Measurements from ENCODE around the gene SUSD1. TPM values are rescaled to one million over a fixed set of nuclear protein-coding genes. Genes with fewer than 3 reads are reported as not detected.

The SUSD1 gene
- total and polyA plus RNA-seq, 2 experiments from 2014 or later: 4.2 to 8.4 TPM

DNA sequence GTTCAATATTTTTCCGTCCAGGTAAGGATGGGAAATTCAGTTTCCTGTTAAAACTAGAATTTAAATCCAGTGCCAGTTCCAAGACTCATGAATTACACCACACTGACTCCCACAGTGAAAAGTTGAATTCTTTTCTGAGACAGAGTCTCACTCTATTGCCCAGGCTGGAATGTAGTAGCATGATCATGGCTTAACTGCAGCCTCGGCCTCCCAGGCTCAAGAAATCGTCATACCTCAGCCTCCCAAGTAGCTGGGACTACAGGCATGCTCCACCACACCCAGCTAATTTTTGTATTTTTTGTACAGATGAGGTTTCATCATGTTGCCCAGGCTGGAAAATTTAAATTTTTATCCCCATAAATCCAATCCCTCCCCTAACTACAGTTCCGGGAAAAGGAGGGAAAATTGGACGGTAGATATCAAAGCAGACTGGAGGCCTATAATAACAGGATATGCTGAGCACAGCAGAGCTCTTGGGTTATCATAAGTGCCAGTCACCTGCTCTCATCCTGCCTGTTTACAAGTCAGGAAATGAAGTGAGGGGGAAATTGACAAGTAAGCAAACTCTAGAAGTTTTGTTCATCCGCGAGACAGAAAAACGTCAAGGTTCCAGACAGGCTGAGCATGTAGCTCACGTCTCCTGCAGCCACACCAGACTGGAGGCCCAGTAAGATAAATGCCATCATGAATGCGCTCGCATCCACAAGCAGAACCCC, 172.8 kb downstream of the SUSD1 start:
- in situ Hi-C loops (cut with MboI): no loop called here
- Histone ChIP-seq H3F3A (ENCODE audit: insufficient read depth) (no peaks in the 10 kb centered on the region), H2AFZ (no peak overlapping the region), H3K79me2 (ENCODE audit: insufficient read depth) (no peaks in the 10 kb centered on the region), H3K36me3 (ENCODE audit: low read depth) (no peaks in the 10 kb centered on the region), H3K9ac (no peak overlapping the region), H3K27ac (no peak overlapping the region), H3K4me2 (ENCODE audit: unreplicated experiment) (no peak overlapping the region), H3K4me1 (ENCODE audit: insufficient read depth) (no peaks in the 10 kb centered on the region), H3K4me3 (no peak overlapping the region), H3K9me2 (ENCODE audit: insufficient read depth) (no peaks in the 10 kb centered on the region), H3K9me3 (ENCODE audit: low read depth) (no peaks in the 10 kb centered on the region), H3K27me3 (replicated peaks; ENCODE audit: insufficient read depth) (no peaks in the 10 kb centered on the region), H4K20me1 (ENCODE audit: insufficient read depth) (no peaks in the 10 kb centered on the region)
- 97 to 98% methylated on average over 11 of the region's 11 CpGs for WGBS, 2 experiments (ENCODE audit: low coverage in 1 of 2, low lambda C conversion rate in 2 of 2, missing lambda C conversion rate in 2 of 2)
- DNase-seq: no peak
- TF ChIP-seq EZH2 (IDR thresholded peaks at IDR 0.05; ENCODE audit: insufficient read depth, poor library complexity, severe bottlenecking) (no peak), EZH2phosphoT487 (IDR thresholded peaks at IDR 0.05; ENCODE audit: insufficient read depth, low read depth) (no peak)

DNA sequence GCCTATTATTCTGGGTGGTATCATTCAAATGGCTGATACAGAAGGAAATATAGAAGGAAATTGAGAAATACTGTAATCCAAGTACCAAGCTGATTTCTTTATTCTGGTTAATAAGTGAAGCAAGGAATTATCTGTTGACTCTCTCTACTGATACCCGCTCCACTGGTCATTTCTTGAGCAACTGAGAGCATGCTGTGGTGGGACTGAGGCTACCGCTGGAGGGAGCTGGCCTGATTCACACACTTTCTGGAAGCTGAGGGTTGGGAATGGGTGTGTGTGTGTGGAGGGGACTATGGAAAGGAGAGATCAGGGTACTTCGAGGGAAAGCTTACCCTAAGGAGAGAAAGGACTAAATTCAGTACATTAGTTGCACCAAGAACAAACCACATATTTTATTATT, 174.4 kb downstream of the SUSD1 start:
- DNase-seq: no peak

DNA sequence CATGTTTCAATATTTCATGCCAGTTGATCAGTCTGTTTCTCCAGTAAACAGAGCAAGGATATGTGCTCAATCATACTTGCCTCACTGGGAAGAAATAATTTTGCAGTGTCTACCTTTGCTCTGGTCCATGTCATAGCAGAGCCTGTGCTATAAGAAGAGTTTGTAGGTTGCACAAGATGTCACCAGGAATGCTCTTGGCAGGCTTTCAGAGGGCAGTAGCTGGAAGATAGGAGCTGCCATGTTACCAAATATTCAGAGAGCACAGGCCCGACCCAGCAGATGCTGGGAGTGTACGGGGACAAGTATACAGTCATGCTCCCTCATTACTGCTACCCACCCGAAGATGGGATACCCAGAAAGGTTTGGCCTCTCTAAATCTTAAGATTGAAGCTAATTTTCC, 175.8 kb downstream of the SUSD1 start:
- Histone ChIP-seq H3K9ac (no peak overlapping the region), H4K20me1 (ENCODE audit: insufficient read depth) (no peaks in the 10 kb centered on the region), H3K9me2 (ENCODE audit: insufficient read depth) (no peaks in the 10 kb centered on the region), H3K27ac (no peak overlapping the region), H3F3A (ENCODE audit: insufficient read depth) (peaks cover 6% of the 10 kb centered on the region), H3K9me3 (ENCODE audit: low read depth) (no peaks in the 10 kb centered on the region), H2AFZ (peak overlapping the region; percentile 26; the same call in 1 of the 2 replicates), H3K36me3 (ENCODE audit: low read depth) (no peaks in the 10 kb centered on the region), H3K4me3 (no peak overlapping the region), H3K79me2 (ENCODE audit: insufficient read depth) (no peaks in the 10 kb centered on the region), H3K4me1 (ENCODE audit: insufficient read depth) (0 out of 2 replicates have a peak, but pooled peaks cover 4% of the 10 kb centered on the region), H3K27me3 (replicated peaks; ENCODE audit: insufficient read depth) (no peaks in the 10 kb centered on the region), H3K4me2 (ENCODE audit: unreplicated experiment) (no peak overlapping the region)
- in situ Hi-C loops (cut with MboI): no loop called here
- DNase-seq: no peak
- 71 to 73% methylated on average over 3 of the region's 3 CpGs for WGBS, 2 experiments (ENCODE audit: low coverage in 1 of 2, low lambda C conversion rate in 2 of 2, missing lambda C conversion rate in 2 of 2)
- no peak for TF ChIP-seq EZH2 (IDR thresholded peaks at IDR 0.05; ENCODE audit: insufficient read depth, poor library complexity, severe bottlenecking)
- no peak for TF ChIP-seq EZH2phosphoT487 (IDR thresholded peaks at IDR 0.05; ENCODE audit: insufficient read depth, low read depth)

More for the DNA sequence above, 174.4 kb downstream of the SUSD1 start:
- Histone ChIP-seq H3K4me1 (ENCODE audit: insufficient read depth) (no peaks in the 10 kb centered on the region), H3K79me2 (ENCODE audit: insufficient read depth) (no peaks in the 10 kb centered on the region), H4K20me1 (ENCODE audit: insufficient read depth) (no peaks in the 10 kb centered on the region), H2AFZ (no peak overlapping the region), H3K9me3 (ENCODE audit: low read depth) (no peaks in the 10 kb centered on the region), H3K9ac (no peak overlapping the region), H3K27me3 (replicated peaks; ENCODE audit: insufficient read depth) (no peaks in the 10 kb centered on the region), H3K9me2 (ENCODE audit: insufficient read depth) (no peaks in the 10 kb centered on the region), H3K27ac (no peak overlapping the region), H3F3A (ENCODE audit: insufficient read depth) (no peaks in the 10 kb centered on the region), H3K4me2 (ENCODE audit: unreplicated experiment) (no peak overlapping the region), H3K4me3 (no peak overlapping the region), H3K36me3 (ENCODE audit: low read depth) (no peaks in the 10 kb centered on the region)
- TF ChIP-seq EZH2 (IDR thresholded peaks at IDR 0.05; ENCODE audit: insufficient read depth, poor library complexity, severe bottlenecking) (no peak), EZH2phosphoT487 (IDR thresholded peaks at IDR 0.05; ENCODE audit: insufficient read depth, low read depth) (no peak)
- 57 to 62% methylated on average over 3 of the region's 3 CpGs for WGBS, 2 experiments (ENCODE audit: low coverage in 1 of 2, low lambda C conversion rate in 2 of 2, missing lambda C conversion rate in 2 of 2)
- in situ Hi-C loops (cut with MboI): no loop called here

DNA sequence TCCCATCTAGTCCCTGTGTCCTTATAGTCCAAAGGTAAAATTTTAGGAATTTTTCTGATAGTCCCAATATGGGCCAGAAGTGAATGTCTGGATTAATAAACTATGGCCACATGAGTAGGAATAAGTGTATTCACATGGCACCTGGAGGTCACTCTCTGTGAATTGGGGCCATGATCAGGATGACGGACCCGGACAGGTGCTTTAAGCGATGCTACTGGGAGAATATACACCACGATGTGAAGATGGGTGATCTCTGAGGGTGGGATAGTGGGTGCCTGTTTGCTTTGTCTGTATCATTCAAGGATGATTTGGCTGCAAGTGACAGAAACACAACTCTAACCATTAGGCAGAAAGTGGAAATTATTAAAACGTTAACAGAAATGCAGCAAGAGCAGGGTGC, 177.3 kb downstream of the SUSD1 start:
- H3K27ac ChIP-seq: no peak overlapping the region
- no peaks in the 10 kb centered on the region for H4K20me1 ChIP-seq (ENCODE audit: insufficient read depth)
- in situ Hi-C loops (cut with MboI): no loop called here
- H3F3A ChIP-seq (ENCODE audit: insufficient read depth): peaks cover 7% of the 10 kb centered on the region
- H2AFZ ChIP-seq: no peak overlapping the region
- no peak overlapping the region for H3K9ac ChIP-seq
- H3K36me3 ChIP-seq (ENCODE audit: low read depth): no peaks in the 10 kb centered on the region
- no peaks in the 10 kb centered on the region for H3K79me2 ChIP-seq (ENCODE audit: insufficient read depth)
- H3K9me2 ChIP-seq (ENCODE audit: insufficient read depth): no peaks in the 10 kb centered on the region
- WGBS, 2 experiments (ENCODE audit: low coverage in 1 of 2, low lambda C conversion rate in 2 of 2, missing lambda C conversion rate in 2 of 2): 96 to 97% methylated on average over 5 of the region's 5 CpGs
- TF ChIP-seq EZH2 (IDR thresholded peaks at IDR 0.05; ENCODE audit: insufficient read depth, poor library complexity, severe bottlenecking) (no peak), EZH2phosphoT487 (IDR thresholded peaks at IDR 0.05; ENCODE audit: insufficient read depth, low read depth) (no peak)
- no peak overlapping the region for H3K4me2 ChIP-seq (ENCODE audit: unreplicated experiment)
- no peak for DNase-seq
- no peaks in the 10 kb centered on the region for H3K9me3 ChIP-seq (ENCODE audit: low read depth)
- H3K27me3 ChIP-seq (replicated peaks; ENCODE audit: insufficient read depth): no peaks in the 10 kb centered on the region
- H3K4me1 ChIP-seq (ENCODE audit: insufficient read depth): peaks cover 8% of the 10 kb centered on the region; the same call in 1 of the 2 replicates
- no peak overlapping the region for H3K4me3 ChIP-seq
